Measurements from ENCODE around the gene PKDCC. TPM values are rescaled to one million over a fixed set of nuclear protein-coding genes. Genes with fewer than 3 reads are reported as not detected.

PKDCC gene
- total RNA-seq, 1 donor from 2014 or later = 81.9 TPM

DNA sequence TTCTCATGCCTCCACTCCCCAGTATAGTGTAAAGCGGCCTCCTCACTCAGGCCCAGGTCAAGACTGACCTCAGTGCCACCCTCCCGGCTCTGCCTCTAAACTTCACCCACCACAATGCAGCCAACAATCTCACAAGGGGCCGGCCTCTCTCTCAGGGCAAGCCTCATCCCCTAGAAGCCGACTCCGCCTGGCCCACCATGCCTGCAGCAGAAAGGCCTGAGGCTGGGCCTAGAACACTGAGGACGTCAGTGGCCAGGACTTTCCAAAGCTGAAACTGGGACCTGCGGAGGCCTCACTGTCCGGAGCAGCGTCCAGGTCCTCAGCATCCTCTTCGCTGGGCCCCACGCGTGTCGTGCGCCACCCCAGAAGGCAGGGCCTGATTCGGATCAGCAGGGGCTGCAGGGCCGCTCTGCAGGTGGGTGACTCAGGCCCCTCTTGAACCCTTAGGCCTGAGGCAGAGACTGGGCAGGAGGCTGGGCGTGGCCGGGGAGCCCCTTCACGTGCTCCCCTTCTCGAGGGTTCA, 52.9 kb downstream of the PKDCC start:
- peaks cover 5% of the 10 kb centered on the region for H3K27me3 Mint-ChIP-seq (ENCODE audit: low read depth)
- H3K4me3 Mint-ChIP-seq = no peak overlapping the region
- TF ChIP-seq CTCF (conservative IDR thresholded peaks at IDR 0.05) = no peak
- DNase-seq (ENCODE audit: low read depth, low spot score) = no peak
- peaks cover 4% of the 10 kb centered on the region for H3K9me3 Mint-ChIP-seq
- H3K27ac Mint-ChIP-seq (ENCODE audit: unreplicated experiment) = no peak overlapping the region
- peaks cover 2% of the 10 kb centered on the region for H3K36me3 Mint-ChIP-seq (ENCODE audit: low read depth)
- peaks cover 38% of the 10 kb centered on the region for H3K4me1 Mint-ChIP-seq

DNA sequence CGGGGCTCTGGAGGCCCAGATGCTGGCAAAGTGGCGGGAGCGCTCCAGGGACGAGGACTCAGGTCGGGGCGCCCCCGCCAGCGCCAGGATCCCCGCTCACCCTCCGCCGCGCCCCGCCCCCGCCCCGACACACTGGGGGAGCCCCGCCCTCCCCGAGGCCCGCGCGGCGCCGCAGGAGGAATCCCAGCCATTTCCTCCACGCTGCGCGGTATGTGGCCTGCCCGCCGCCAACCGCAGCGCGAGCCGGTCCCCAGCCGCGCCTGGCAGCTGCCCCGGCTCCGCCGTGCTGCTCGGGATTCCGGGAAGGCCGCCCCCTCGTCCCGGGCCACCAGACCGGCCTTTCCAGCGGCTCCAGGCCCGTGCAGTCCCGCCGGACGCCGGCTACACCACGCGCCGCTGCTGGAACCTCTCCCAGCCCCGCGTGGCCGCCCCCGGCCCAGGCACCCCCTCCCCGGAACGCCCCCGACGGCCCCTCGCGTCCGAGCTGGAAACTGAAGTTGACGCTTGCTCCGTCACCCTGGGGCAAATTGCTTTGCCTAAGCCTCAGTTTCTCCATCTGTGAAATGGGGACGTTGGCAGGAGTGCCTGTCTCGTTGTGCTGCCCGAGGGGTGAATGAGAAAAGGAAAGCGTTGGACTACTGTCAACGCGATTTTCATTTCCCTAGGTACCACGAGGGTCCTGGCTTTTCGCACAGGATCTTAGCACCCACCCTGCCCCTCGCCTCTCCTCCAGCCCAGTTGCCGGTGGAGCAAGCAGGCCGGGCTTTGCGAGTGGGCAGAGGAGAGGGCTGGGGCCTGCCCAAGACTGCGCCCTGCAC, 53.6 kb downstream of the PKDCC start:
- H3K36me3 Mint-ChIP-seq (ENCODE audit: low read depth) = peaks cover 2% of the 10 kb centered on the region
- TF ChIP-seq CTCF (conservative IDR thresholded peaks at IDR 0.05) = no peak
- H3K4me1 Mint-ChIP-seq = peaks cover 34% of the 10 kb centered on the region
- no peak overlapping the region for H3K27ac Mint-ChIP-seq (ENCODE audit: unreplicated experiment)
- no peak for DNase-seq (ENCODE audit: low read depth, low spot score)
- peaks cover 4% of the 10 kb centered on the region for H3K9me3 Mint-ChIP-seq
- peak overlapping the region; percentile 42 for H3K4me3 Mint-ChIP-seq
- peaks cover 5% of the 10 kb centered on the region for H3K27me3 Mint-ChIP-seq (ENCODE audit: low read depth)

DNA sequence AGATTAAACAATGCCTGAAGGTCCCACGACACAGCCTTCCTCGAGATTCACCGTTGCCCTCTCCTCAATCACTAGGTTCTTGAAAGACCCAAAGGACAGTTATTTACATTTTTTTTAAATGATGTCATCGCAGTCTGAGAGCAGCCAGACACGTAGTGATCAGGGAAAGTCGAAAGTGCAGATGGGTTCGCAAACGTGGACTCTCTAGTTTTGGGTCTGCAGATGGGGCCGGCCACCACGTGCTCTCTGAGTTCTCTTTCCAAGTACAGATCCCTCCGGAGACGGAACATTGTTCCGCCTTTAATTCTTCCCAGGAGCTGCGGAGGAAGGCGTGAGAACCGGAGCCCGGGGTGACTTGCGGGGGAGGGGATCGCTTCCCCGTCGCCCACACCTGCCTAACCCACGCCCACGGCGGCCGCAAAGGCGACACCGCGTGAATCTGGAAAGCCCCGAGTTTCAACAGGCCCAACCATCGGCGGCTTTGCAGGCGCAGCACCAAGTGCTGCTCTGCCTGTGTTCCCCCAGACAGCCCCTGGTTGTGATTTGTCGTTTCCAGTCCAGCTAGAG, 54.3 kb downstream of the PKDCC start:
- Mint-ChIP-seq H3K4me3 (peak overlapping the region; percentile 42), H3K9me3 (peaks cover 4% of the 10 kb centered on the region), H3K27ac (ENCODE audit: unreplicated experiment) (no peak overlapping the region), H3K27me3 (ENCODE audit: low read depth) (peaks cover 5% of the 10 kb centered on the region), H3K4me1 (peaks cover 34% of the 10 kb centered on the region), H3K36me3 (ENCODE audit: low read depth) (peaks cover 2% of the 10 kb centered on the region)
- no peak for TF ChIP-seq CTCF (conservative IDR thresholded peaks at IDR 0.05)
- peak; percentile 17 for DNase-seq (ENCODE audit: low read depth, low spot score)

- Mint-ChIP-seq H3K9me3 (peaks cover 4% of the 10 kb centered on the region), H3K27ac (ENCODE audit: unreplicated experiment) (peak overlapping the region; percentile 51)
- no peak for TF ChIP-seq CTCF (conservative IDR thresholded peaks at IDR 0.05)
These were observed 55.0 kb downstream of the PKDCC start for GRCh38 chr2:42102591-42103450.

DNA sequence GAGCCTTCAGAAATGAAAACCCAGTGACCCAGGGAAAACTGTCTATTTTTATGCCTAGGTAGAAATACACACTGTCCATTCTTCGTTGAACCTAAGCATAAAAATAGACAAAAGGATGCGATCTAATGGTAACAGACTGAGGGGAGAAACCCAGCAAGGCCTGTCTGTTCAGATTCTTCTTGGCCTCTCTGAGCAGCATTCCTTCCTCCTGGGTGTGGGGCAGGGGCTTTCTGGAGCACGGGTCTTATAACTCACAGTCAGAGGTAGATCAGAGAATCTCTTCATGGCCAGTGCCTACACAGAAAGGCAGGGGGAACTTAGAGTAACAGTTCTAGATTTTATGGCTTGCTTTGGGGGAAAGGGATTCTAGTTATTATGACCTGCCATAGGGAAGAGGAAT, 56.0 kb downstream of the PKDCC start:
- TF ChIP-seq CTCF (conservative IDR thresholded peaks at IDR 0.05) = no peak
- peaks cover 2% of the 10 kb centered on the region for H3K36me3 Mint-ChIP-seq (ENCODE audit: low read depth)
- DNase-seq (ENCODE audit: low read depth, low spot score) = no peak
- peak overlapping the region; percentile 4 for H3K4me3 Mint-ChIP-seq
- peaks cover 5% of the 10 kb centered on the region for H3K27me3 Mint-ChIP-seq (ENCODE audit: low read depth)
- peaks cover 26% of the 10 kb centered on the region for H3K4me1 Mint-ChIP-seq
- H3K27ac Mint-ChIP-seq (ENCODE audit: unreplicated experiment) = peak overlapping the region; percentile 22
- peaks cover 4% of the 10 kb centered on the region for H3K9me3 Mint-ChIP-seq

More at GRCh38 chr2:42102591-42103450, 55.0 kb downstream of the PKDCC start:
- peaks cover 30% of the 10 kb centered on the region for H3K4me1 Mint-ChIP-seq
- H3K4me3 Mint-ChIP-seq = no peak overlapping the region
- peaks cover 2% of the 10 kb centered on the region for H3K36me3 Mint-ChIP-seq (ENCODE audit: low read depth)
- DNase-seq (ENCODE audit: low read depth, low spot score) = peak; percentile 50
- H3K27me3 Mint-ChIP-seq (ENCODE audit: low read depth) = peaks cover 5% of the 10 kb centered on the region
